ENCODE results near the gene TSPAN4.

DNA sequence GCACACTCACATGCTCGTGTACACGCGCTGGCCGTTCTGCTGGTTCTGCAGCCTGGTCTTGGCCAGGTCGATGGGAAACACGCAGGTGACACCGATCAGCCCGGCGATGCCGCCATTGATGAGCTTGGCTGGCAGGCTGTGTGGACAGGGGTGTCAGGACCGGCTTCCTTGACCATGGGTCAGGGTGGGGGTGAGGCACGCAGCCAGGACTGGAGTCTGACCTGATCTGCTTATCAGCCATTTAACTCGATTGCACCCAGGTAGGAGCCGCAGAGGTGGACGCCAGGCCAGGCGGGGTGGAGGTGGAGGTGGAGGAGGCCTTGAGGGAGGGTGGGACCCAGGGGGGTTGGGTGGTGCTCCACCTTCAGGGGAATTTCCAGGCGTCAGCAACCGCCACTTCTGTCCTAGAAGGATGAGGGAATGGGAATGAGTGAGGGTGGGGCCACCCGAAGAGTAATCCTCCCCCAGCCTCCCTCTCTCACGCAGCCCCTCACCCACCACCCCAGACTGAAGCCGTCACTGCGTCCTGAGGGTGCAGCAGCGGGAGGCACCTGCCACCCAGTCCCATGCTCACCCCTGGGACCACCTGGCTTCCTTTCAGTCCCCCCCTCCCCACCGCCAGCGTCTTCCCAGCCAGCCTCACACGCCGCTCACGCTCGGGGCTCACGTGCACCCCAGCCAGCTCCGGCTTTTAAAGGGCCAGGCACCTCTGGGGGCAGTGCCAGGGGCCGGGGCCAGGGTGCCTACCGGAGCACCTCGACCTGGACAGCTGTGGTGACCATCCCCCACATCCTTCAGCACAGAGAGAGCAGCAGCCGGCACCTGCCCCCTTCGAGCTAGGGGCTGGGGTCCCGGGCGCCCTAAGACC lies 47.7 kb upstream of the TSPAN4 start:
- TF ChIP-seq, protein P1, sequence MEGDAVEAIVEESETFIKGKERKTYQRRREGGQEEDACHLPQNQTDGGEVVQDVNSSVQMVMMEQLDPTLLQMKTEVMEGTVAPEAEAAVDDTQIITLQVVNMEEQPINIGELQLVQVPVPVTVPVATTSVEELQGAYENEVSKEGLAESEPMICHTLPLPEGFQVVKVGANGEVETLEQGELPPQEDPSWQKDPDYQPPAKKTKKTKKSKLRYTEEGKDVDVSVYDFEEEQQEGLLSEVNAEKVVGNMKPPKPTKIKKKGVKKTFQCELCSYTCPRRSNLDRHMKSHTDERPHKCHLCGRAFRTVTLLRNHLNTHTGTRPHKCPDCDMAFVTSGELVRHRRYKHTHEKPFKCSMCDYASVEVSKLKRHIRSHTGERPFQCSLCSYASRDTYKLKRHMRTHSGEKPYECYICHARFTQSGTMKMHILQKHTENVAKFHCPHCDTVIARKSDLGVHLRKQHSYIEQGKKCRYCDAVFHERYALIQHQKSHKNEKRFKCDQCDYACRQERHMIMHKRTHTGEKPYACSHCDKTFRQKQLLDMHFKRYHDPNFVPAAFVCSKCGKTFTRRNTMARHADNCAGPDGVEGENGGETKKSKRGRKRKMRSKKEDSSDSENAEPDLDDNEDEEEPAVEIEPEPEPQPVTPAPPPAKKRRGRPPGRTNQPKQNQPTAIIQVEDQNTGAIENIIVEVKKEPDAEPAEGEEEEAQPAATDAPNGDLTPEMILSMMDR (IDR thresholded peaks at IDR 0.05; ENCODE audit: borderline replicate concordance, extremely low read depth, low read length, poor library complexity, severe bottlenecking), result no peak
- no peak for TF ChIP-seq EZH2 (IDR thresholded peaks at IDR 0.05; ENCODE audit: borderline replicate concordance, low read depth, low read length, severe bottlenecking)

Measured in DND-41 (cell line).